Neutrophil (primary cell): ENCODE results near the gene ADCY9.

Experiments used
- H3K27ac ChIP-seq: fragments of 200-600 bp; sonication (generic); 2 replicates; pipeline ENCODE4 v1.5.1; 2016; ENCODE audit warnings: mild to moderate bottlenecking, moderate library complexity
- H3K27me3 ChIP-seq: fragments of 200-600 bp; sonication (generic); 2 replicates; pipeline ENCODE4 v1.6.0; 2016; ENCODE audit warnings: mild to moderate bottlenecking
- H3K36me3 ChIP-seq: fragments of 200-600 bp; sonication (generic); 2 replicates; pipeline ENCODE4 v1.5.1; 2017
- H3K4me1 ChIP-seq, 2 experiments: fragments of 200-600 bp in 1 of 2; sonication (generic) in 1 of 2; 1 replicate in 1 of 2; 2 replicates in 1 of 2; pipeline versions ENCODE4 v1.5.1 to v1.6.1; 2013 to 2016; ENCODE audit warnings: low read depth in 1 of 2, low read length in 1 of 2, mild to moderate bottlenecking in 1 of 2, moderate library complexity in 1 of 2; ENCODE audit not compliant: control insufficient read depth in 1 of 2, insufficient read depth in 1 of 2
- H3K4me3 ChIP-seq, 2 experiments: fragments of 200-600 bp in 1 of 2; sonication (generic) in 1 of 2; 1 replicate in 1 of 2; 2 replicates in 1 of 2; pipeline ENCODE4 v1.5.1; 2013 to 2016; ENCODE audit warnings: low read depth in 1 of 2, low read length in 1 of 2, mild to moderate bottlenecking in 1 of 2, moderate library complexity in 1 of 2
- H3K9me3 ChIP-seq: fragments of 200-600 bp; sonication (generic); 2 replicates; pipeline ENCODE4 v1.5.1; 2016
- CTCF ChIP-seq: fragments of 200-600 bp; sonication (generic); IDR thresholded peaks from 2 replicates; pipeline ENCODE4 v1.5.1; 2016; ENCODE audit warnings: antibody characterized with exemption

ADCY9 gene

GRCh38 chr16:4138713-4139112 is 22.5 kb upstream of the ADCY9 start:
- H3K36me3 ChIP-seq: no peaks in the 10 kb centered on the region
- H3K27ac ChIP-seq: no peak overlapping the region
- H3K4me3 ChIP-seq: no peak overlapping the region
- peaks cover 11% of the 10 kb centered on the region for H3K27me3 ChIP-seq
- no peaks in the 10 kb centered on the region for H3K4me1 ChIP-seq
- no peak for TF ChIP-seq CTCF
- no peaks in the 10 kb centered on the region for H3K9me3 ChIP-seq

- Histone ChIP-seq H3K36me3 (no peaks in the 10 kb centered on the region), H3K9me3 (no peaks in the 10 kb centered on the region), H3K4me1 (no peaks in the 10 kb centered on the region), H3K27ac (no peak overlapping the region), H3K4me3 (no peak overlapping the region), H3K27me3 (peaks cover 11% of the 10 kb centered on the region)
- no peak for TF ChIP-seq CTCF
These were observed 21.2 kb upstream of the ADCY9 start for GRCh38 chr16:4137438-4137837.

GRCh38 chr16:4136229-4136813 is 20.1 kb upstream of the ADCY9 start:
- no peak overlapping the region for H3K27ac ChIP-seq
- no peak for TF ChIP-seq CTCF
- no peaks in the 10 kb centered on the region for H3K9me3 ChIP-seq
- no peak overlapping the region for H3K4me3 ChIP-seq
- H3K4me1 ChIP-seq: no peaks in the 10 kb centered on the region
- H3K36me3 ChIP-seq: no peaks in the 10 kb centered on the region
- H3K27me3 ChIP-seq: peaks cover 11% of the 10 kb centered on the region

GRCh38 chr16:4135537-4135936 is 19.3 kb upstream of the ADCY9 start:
- no peak for TF ChIP-seq CTCF
- Histone ChIP-seq H3K27ac (no peak overlapping the region), H3K4me1 (no peaks in the 10 kb centered on the region), H3K27me3 (peaks cover 11% of the 10 kb centered on the region), H3K4me3 (no peak overlapping the region), H3K36me3 (no peaks in the 10 kb centered on the region), H3K9me3 (no peaks in the 10 kb centered on the region)

GRCh38 chr16:4133897-4134372 is 17.7 kb upstream of the ADCY9 start:
- H3K9me3 ChIP-seq: no peaks in the 10 kb centered on the region
- no peak overlapping the region for H3K4me3 ChIP-seq
- no peaks in the 10 kb centered on the region for H3K4me1 ChIP-seq
- no peak overlapping the region for H3K27ac ChIP-seq
- H3K36me3 ChIP-seq: no peaks in the 10 kb centered on the region
- TF ChIP-seq CTCF: no peak
- H3K27me3 ChIP-seq: peaks cover 8% of the 10 kb centered on the region
